HepG2 (cell line): ENCODE results near the gene TTPAL. TPM values are rescaled to one million over a fixed set of nuclear protein-coding genes. Genes with fewer than 3 reads are reported as not detected.
A peak's percentile ranks its signal among the peaks of the same experiment; 100 is the strongest.

Source experiments
- ATAC-seq: fragments of 200-7000 bp; cut with Tn5 transposase; 3 replicates; pipeline ENCODE4 v1.9.1; 2020; ENCODE audit warnings: mild to moderate bottlenecking, moderate library complexity
- BruUV-seq: library from RNA; stranded (reverse); fragments of 400-500 nt; replicated peaks from 2 replicates; lab custom pipeline; 2021; lab: Mats Ljungman, UMichigan
- CTCF ChIA-PET: fragments of 300-600 bp; formaldehyde crosslinking; extraction: SDS; loops from one replicate; lab custom pipeline; 2021; ENCODE audit warnings: low total read pairs, inconsistent platforms, low intra/inter-chr PET ratio; lab: Yijun Ruan, JAX
- POLR2A ChIA-PET: fragments of 350-600 bp; sonication (Branson Sonifier 250); formaldehyde crosslinking; loops from one replicate; lab custom pipeline; 2020; ENCODE audit warnings: antibody characterized with exemption, inconsistent platforms; lab: Yijun Ruan, JAX
- DNase-seq: peaks from one replicate; pipeline ENCODE4 v3.0.0-alpha.2; 2015; ENCODE audit warnings: low spot score
- FAIRE-seq: peaks from 3 replicates; lab custom pipeline; 2011; peaks lifted over from hg19 to GRCh38; lab: Jason Lieb, UNC
- H2AFZ ChIP-seq: one replicate; pipeline ENCODE4 v1.6.1; 2011; ENCODE audit warnings: low read length, inconsistent platforms
- H3K27ac ChIP-seq: fragments of 300-600 bp; 3 replicates; pipeline ENCODE4 v1.8.0; 2011; ENCODE audit warnings: mixed run types, mild to moderate bottlenecking, mixed read lengths, low read length, inconsistent platforms; ENCODE audit not compliant: insufficient read depth; ENCODE audit errors: extremely low read length
- H3K27me3 ChIP-seq, 2 experiments: fragments of 200-600 bp in 1 of 2; 2 replicates in 1 of 2; 3 replicates in 1 of 2; pipeline versions ENCODE4 v1.6.0 to v1.8.0; 2011; ENCODE audit warnings: low read length in 2 of 2, mild to moderate bottlenecking in 2 of 2, moderate library complexity in 2 of 2, inconsistent platforms in 1 of 2; ENCODE audit not compliant: insufficient read depth in 2 of 2, control insufficient read depth in 1 of 2
- H3K36me3 ChIP-seq, 2 experiments: fragments of 200-600 bp in 1 of 2; replicated peaks in 1 of 2; 2 replicates in 1 of 2; 3 replicates in 1 of 2; pipeline versions ENCODE4 v1.5.1 to v1.8.0; 2011; ENCODE audit warnings: low read length in 2 of 2, inconsistent platforms in 1 of 2; ENCODE audit not compliant: insufficient read depth in 2 of 2, control insufficient read depth in 1 of 2
- H3K4me1 ChIP-seq: 2 replicates; pipeline ENCODE4 v1.5.1; 2012; ENCODE audit warnings: low read length, inconsistent platforms; ENCODE audit not compliant: insufficient read depth
- H3K4me2 ChIP-seq: 2 replicates; pipeline ENCODE4 v1.6.0; 2011; ENCODE audit warnings: low read depth, low read length, inconsistent platforms
- H3K4me3 ChIP-seq, 3 experiments: fragments of 200-600 bp in 1 of 3; sonication (generic), shearing (Covaris generic) in 1 of 3; replicated peaks in 1 of 3; 2 replicates each; pipeline ENCODE4 v1.5.1; 2011 to 2016; ENCODE audit warnings: low read length in 3 of 3, inconsistent platforms in 2 of 3, low read depth in 2 of 3, mild to moderate bottlenecking in 2 of 3, control low read depth in 1 of 3, mixed read lengths in 1 of 3; ENCODE audit not compliant: insufficient read depth in 1 of 3
- H3K79me2 ChIP-seq: one replicate; pipeline ENCODE4 v1.6.1; 2011; ENCODE audit warnings: low read length, inconsistent platforms; ENCODE audit not compliant: insufficient read depth
- H3K9ac ChIP-seq: 2 replicates; pipeline ENCODE4 v1.6.0; 2011; ENCODE audit warnings: mild to moderate bottlenecking, low read depth, low read length, inconsistent platforms; ENCODE audit not compliant: insufficient read depth
- H3K9me3 ChIP-seq: 2 replicates; pipeline ENCODE4 v1.5.1; 2012; ENCODE audit warnings: mild to moderate bottlenecking, low read length
- H4K20me1 ChIP-seq: 2 replicates; pipeline ENCODE4 v1.6.0; 2011; ENCODE audit warnings: inconsistent platforms, mild to moderate bottlenecking, low read length, moderate library complexity; ENCODE audit not compliant: insufficient read depth
- CHD4 ChIP-seq: fragments of 200-600 bp; sonication (generic); IDR thresholded peaks from 2 replicates; pipeline ENCODE4 v1.7.0; 2017; ENCODE audit warnings: mild to moderate bottlenecking, low read length, borderline replicate concordance
- NFATC3 ChIP-seq: sonication (generic); formaldehyde crosslinking; IDR thresholded peaks from 2 replicates; pipeline ENCODE4 v1.5.1; 2020; ENCODE audit warnings: mild to moderate bottlenecking, missing genetic modification reagents
- NKX3-1 ChIP-seq: sonication (generic); formaldehyde crosslinking; IDR thresholded peaks from 2 replicates; pipeline ENCODE4 v1.5.0; 2020; ENCODE audit warnings: missing genetic modification reagents
- RBFOX2 ChIP-seq: fragments of 200-400 bp; formaldehyde crosslinking; IDR thresholded peaks from 2 replicates; pipeline ENCODE4 v1.6.1; 2017; ENCODE audit warnings: low read depth, mild to moderate bottlenecking, low read length
- ZBTB8A ChIP-seq: sonication (generic); formaldehyde crosslinking; IDR thresholded peaks from 2 replicates; pipeline ENCODE4 v1.4.0; 2020; ENCODE audit warnings: mild to moderate bottlenecking, low read depth, missing genetic modification reagents, borderline replicate concordance
- ZC3H13 ChIP-seq: sonication (generic); formaldehyde crosslinking; IDR thresholded peaks from 2 replicates; pipeline ENCODE4 v1.8.1; 2023; ENCODE audit warnings: mild to moderate bottlenecking, missing genetic modification reagents, moderate library complexity
- WGBS: methylation state at CpG from one replicate; pipeline ENCODE4 v1.1.6; 2017; ENCODE audit warnings: low lambda C conversion rate; 5-methylcytosine and 5-hydroxymethylcytosine counted together
- in situ Hi-C: cut with HindIII; loops from 2 replicates; pipeline ENCODE4 v1.10.0; 2017; ENCODE audit warnings: low pct_unique_long_range_greater_than_20kb; ENCODE audit not compliant: extremely low pct_ligation_motif_present
- intact Hi-C: fragments of 100-400 bp; cut with micrococcal nuclease; formaldehyde crosslinking; loops from one replicate; pipeline ENCODE4 v1.10.0; 2022; ENCODE audit not compliant: unreplicated experiment
- polyA plus RNA-seq, 8 experiments: library from polyadenylated mRNA; depleted of rRNA in 3 of 8; stranded (reverse) in 7 of 8; unstranded in 1 of 8; fragments of >200 nt; fragmentation: Illumina TruSeq in 4 of 8; extraction: Trizol in 4 of 8; gene quantifications; 2 replicates each; pipeline versions ENCODE4 v1.2.1 to v1.2.3, GENCODE V29; 2011 to 2016; ENCODE audit warnings: low read depth in 4 of 8, missing spikeins in 1 of 8, mixed read lengths in 1 of 8; ENCODE audit not compliant: insufficient read depth in 1 of 8
- total RNA-seq, 5 experiments: library from RNA; depleted of rRNA; stranded (reverse); fragments of >200 nt; fragmentation: Illumina TruSeq; extraction: Trizol; gene quantifications; 2 replicates each; pipeline ENCODE4 v1.2.3, GENCODE V29; 2016; ENCODE audit warnings: low read depth in 1 of 5
- TF ChIP-seq, protein P1 (sequence below): sonication (generic); formaldehyde crosslinking; IDR thresholded peaks from 2 replicates; pipeline ENCODE4 v1.8.1; 2023; ENCODE audit warnings: missing genetic modification reagents, mild to moderate bottlenecking, borderline replicate concordance
- TF ChIP-seq, protein P2 (sequence below): sonication (generic); formaldehyde crosslinking; IDR thresholded peaks from 2 replicates; pipeline ENCODE4 v1.4.0; 2020; ENCODE audit warnings: mild to moderate bottlenecking, missing genetic modification reagents
- TF ChIP-seq, protein P3 (sequence below): sonication (generic); formaldehyde crosslinking; IDR thresholded peaks from 2 replicates; pipeline ENCODE4 v1.4.0; 2020; ENCODE audit warnings: mild to moderate bottlenecking, missing genetic modification reagents

TTPAL gene
- total and polyA plus RNA-seq, 2 of the 13 experiments (the other 11 are each of a cell fraction or from before 2014, with no cell fraction given), result 4.3 to 18.8 TPM

DNA sequence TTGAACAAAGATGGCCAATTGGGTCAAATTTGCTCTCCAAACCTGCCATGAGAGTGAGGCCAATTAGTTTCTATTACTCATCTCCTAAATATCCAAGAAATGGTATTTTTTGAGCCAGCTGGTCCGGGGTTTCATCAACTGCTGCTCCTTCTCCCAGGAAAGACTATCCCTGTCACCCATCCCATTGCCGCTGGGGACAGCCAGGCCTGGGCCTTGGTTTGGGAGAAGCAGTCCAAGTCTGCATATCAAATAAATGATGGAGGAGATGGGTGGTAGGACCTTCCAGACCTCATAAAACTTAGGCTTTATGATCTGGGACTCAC is 46.7 kb upstream of the TTPAL start:
- WGBS, result 92% methylated on average over 2 of the region's 2 CpGs
- CTCF ChIA-PET, result no interaction called here
- no peak for FAIRE-seq
- Histone ChIP-seq H3K9ac (no peak overlapping the region), H3K4me3 (no peak overlapping the region), H4K20me1 (no peaks in the 10 kb centered on the region), H3K27ac (peak overlapping the region; percentile 60), H3K4me1 (peaks cover 96% of the 10 kb centered on the region), H3K9me3 (no peaks in the 10 kb centered on the region), H3K36me3 (peaks cover 25 to 60% of the 10 kb centered on the region in 2 experiments), H3K79me2 (no peaks in the 10 kb centered on the region), H3K27me3 (no peaks in the 10 kb centered on the region), H2AFZ (no peak overlapping the region), H3K4me2 (no peak overlapping the region)
- POLR2A ChIA-PET, result interaction anchor here (0.8 to 7.5 kb wide), 4 partner anchors 11 to 23 kb away, joined by 3 to 101 read pairs (median 20); no protein-coding TSS in a partner anchor
- no peak for DNase-seq
- no peak for ATAC-seq
- no TSS peak for BruUV-seq
- intact Hi-C loops (no loop called here), in situ Hi-C loops (no loop called here)
- TF ChIP-seq CHD4 (peak; percentile 6; the same call in 1 of the 2 replicates), RBFOX2 (peak; percentile 29; the same call in 1 of the 2 replicates), NFATC3 (CRISPR knock-in tag) (0 out of 2 replicates have a peak, but pooled peaks have one; percentile 52), ZBTB8A (CRISPR knock-in tag) (no peak), ZC3H13 (CRISPR knock-in tag) (0 out of 2 replicates have a peak, but pooled peaks have one; percentile 11), NKX3-1 (0 out of 2 replicates have a peak, but pooled peaks have one; percentile 8)
- TF ChIP-seq, protein P1, sequence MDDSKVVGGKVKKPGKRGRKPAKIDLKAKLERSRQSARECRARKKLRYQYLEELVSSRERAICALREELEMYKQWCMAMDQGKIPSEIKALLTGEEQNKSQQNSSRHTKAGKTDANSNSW, result peak; percentile 65; the same call in 1 of the 2 replicates
- TF ChIP-seq, protein P2, sequence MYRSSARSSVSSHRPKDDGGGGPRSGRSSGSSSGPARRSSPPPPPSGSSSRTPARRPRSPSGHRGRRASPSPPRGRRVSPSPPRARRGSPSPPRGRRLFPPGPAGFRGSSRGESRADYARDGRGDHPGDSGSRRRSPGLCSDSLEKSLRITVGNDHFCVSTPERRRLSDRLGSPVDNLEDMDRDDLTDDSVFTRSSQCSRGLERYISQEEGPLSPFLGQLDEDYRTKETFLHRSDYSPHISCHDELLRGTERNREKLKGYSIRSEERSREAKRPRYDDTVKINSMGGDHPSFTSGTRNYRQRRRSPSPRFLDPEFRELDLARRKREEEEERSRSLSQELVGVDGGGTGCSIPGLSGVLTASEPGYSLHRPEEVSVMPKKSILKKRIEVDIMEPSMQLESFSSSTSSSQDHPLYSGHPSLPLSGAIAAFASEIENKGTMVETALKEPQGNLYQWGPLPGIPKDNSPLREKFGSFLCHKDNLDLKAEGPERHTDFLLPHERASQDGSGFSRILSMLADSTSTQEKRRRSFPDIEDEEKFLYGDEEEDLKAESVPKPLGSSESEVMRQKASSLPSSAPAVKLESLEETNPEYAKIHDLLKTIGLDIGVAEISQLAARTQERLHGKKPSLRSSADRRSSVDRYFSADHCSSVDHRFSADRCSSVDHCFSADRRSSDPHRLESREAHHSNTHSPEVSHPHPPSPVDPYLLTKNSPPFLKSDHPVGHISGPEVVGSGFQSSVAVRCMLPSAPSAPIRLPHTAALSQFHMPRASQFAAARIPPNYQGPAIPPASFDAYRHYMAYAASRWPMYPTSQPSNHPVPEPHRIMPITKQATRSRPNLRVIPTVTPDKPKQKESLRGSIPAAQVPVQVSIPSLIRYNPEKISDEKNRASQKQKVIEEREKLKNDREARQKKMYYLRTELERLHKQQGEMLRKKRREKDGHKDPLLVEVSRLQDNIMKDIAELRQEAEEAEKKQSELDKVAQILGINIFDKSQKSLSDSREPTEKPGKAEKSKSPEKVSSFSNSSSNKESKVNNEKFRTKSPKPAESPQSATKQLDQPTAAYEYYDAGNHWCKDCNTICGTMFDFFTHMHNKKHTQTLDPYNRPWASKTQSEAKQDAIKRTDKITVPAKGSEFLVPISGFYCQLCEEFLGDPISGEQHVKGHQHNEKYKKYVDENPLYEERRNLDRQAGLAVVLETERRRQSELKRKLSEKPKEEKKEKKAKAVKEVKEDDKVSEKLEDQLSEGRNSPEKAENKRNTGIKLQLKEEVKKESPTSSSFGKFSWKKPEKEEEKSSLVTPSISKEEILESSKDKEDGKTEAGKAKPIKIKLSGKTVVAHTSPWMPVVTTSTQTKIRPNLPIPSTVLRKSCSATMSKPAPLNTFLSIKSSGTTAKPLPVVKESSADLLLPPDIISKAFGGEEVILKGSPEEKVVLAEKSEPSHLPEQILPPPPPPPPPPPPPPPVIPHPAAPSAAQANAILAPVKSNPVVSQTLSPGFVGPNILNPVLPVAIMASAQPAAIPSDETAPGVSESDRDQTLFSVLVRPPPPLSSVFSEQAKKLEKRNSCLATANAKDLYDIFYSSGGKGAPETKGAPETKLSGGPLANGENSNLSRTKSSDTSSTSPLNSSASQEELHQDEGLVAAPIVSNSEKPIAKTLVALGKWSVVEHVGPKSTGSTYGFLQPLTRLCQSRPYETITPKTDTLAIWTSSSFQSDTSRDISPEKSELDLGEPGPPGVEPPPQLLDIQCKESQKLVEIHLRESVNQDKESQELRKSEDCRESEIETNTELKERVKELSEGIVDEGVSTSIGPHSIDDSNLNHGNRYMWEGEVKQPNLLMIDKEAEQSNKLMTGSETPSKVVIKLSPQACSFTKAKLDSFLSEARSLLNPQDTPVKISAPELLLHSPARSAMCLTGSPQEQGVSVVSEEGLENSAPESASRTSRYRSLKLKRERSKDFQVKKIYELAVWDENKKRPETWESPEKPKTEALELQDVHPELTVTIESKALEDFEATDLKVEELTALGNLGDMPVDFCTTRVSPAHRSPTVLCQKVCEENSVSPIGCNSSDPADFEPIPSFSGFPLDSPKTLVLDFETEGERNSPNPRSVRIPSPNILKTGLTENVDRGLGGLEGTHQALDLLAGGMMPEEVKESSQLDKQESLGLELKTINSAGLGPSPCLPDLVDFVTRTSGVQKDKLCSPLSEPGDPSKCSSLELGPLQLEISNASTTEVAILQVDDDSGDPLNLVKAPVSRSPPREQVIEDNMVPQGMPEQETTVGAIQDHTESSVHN (CRISPR knock-in tag), result peak; percentile 12; the same call in 1 of the 2 replicates
- TF ChIP-seq, protein P3, sequence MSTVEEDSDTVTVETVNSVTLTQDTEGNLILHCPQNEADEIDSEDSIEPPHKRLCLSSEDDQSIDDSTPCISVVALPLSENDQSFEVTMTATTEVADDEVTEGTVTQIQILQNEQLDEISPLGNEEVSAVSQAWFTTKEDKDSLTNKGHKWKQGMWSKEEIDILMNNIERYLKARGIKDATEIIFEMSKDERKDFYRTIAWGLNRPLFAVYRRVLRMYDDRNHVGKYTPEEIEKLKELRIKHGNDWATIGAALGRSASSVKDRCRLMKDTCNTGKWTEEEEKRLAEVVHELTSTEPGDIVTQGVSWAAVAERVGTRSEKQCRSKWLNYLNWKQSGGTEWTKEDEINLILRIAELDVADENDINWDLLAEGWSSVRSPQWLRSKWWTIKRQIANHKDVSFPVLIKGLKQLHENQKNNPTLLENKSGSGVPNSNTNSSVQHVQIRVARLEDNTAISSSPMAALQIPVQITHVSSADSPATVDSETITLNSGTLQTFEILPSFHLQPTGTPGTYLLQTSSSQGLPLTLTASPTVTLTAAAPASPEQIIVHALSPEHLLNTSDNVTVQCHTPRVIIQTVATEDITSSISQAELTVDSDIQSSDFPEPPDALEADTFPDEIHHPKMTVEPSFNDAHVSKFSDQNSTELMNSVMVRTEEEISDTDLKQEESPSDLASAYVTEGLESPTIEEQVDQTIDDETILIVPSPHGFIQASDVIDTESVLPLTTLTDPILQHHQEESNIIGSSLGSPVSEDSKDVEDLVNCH (CRISPR knock-in tag), result no peak
